Gastroesophageal sphincter (tissue), 4 donors: ENCODE results near the gene SDR39U1. TPM values are rescaled to one million over a fixed set of nuclear protein-coding genes. Genes with fewer than 3 reads are reported as not detected.

ENCODE experiments used
- ATAC-seq: fragments of 150-250 bp; one replicate; pipeline ENCODE4 v1.9.1; 2016; ENCODE audit warnings: mild to moderate bottlenecking, moderate library complexity
- H3K27ac ChIP-seq, 4 donors: fragments of 200-600 bp; sonication (generic) in 3 of 4; 1 replicate in 3 of 4; 2 replicates in 1 of 4; pipeline ENCODE4 v1.5.1; 2016 to 2019
- H3K27me3 ChIP-seq: fragments of 200-600 bp; sonication (generic); one replicate; pipeline ENCODE4 v1.5.1; 2019
- H3K36me3 ChIP-seq, 2 donors: fragments of 200-600 bp; sonication (generic); one replicate each; pipeline ENCODE4 v1.5.1; 2019; ENCODE audit warnings: control low read depth in 1 of 2
- H3K4me1 ChIP-seq, 3 donors: fragments of 200-600 bp; sonication (generic); 1 replicate in 2 of 3; 2 replicates in 1 of 3; pipeline ENCODE4 v1.5.1; 2016 to 2019; ENCODE audit warnings: control low read depth in 2 of 3
- H3K4me3 ChIP-seq, 2 donors: fragments of 200-600 bp; sonication (generic); one replicate each; pipeline ENCODE4 v1.5.1; 2019; ENCODE audit warnings: mild to moderate bottlenecking in 1 of 2, moderate library complexity in 1 of 2
- H3K9me3 ChIP-seq, 3 donors: fragments of 200-600 bp; sonication (generic); one replicate each; pipeline ENCODE4 v1.5.1; 2017 to 2019; ENCODE audit warnings: control low read depth in 2 of 3
- CTCF ChIP-seq, 4 experiments: fragments of 200-600 bp in 2 of 4; fragments of 450-650 bp in 2 of 4; sonication (generic) in 1 of 4; IDR thresholded peaks; one replicate each; pipeline ENCODE4 v1.5.1; 2017 to 2019; ENCODE audit warnings: antibody characterized with exemption in 4 of 4, mild to moderate bottlenecking in 2 of 4, moderate library complexity in 2 of 4
- EP300 ChIP-seq: sonication (generic); formaldehyde crosslinking; IDR thresholded peaks from one replicate; pipeline ENCODE4 v1.6.1; 2017; ENCODE audit warnings: antibody characterized with exemption, mild to moderate bottlenecking
- POLR2A ChIP-seq, 2 donors: fragments of 450-650 bp; IDR thresholded peaks; one replicate each; pipeline ENCODE4 v1.6.1; 2017; ENCODE audit warnings: antibody characterized with exemption in 2 of 2, mild to moderate bottlenecking in 2 of 2, moderate library complexity in 1 of 2
- POLR2AphosphoS5 ChIP-seq: sonication (generic); formaldehyde crosslinking; IDR thresholded peaks from one replicate; pipeline ENCODE4 v1.6.1; 2017; ENCODE audit warnings: antibody characterized with exemption
- WGBS, 2 donors: methylation state at CpG; one replicate each; pipeline ENCODE4 v1.1.5; 2018; ENCODE audit warnings: low coverage in 1 of 2; 5-methylcytosine and 5-hydroxymethylcytosine counted together
- total RNA-seq, 4 donors: library from RNA; depleted of rRNA; stranded (reverse); fragments of >200 nt; gene quantifications; one replicate each; pipeline ENCODE4 v1.1.0, GENCODE V29; 2016

SDR39U1 gene
- total RNA-seq, 4 donors from 2014 or later = 21.5 to 39.7 (median 31.3) TPM

GRCh38 chr14:24439830-24440605 is 2.6 kb downstream of the SDR39U1 start:
- Histone ChIP-seq H3K4me3 (no peak overlapping the region), H3K9me3 (no peaks in the 10 kb centered on the region), H3K4me1 (peaks cover 5 to 72% (median 15%) of the 10 kb centered on the region in 3 donors), H3K27me3 (no peaks in the 10 kb centered on the region), H3K27ac (peak overlapping the region in 3 of 4 donors; percentile 49 to 99 (median 99)), H3K36me3 (peaks cover 0 to 61% of the 10 kb centered on the region in 2 donors)
- peak in 1 of 2 donors; percentile 5 for TF ChIP-seq POLR2A (IDR thresholded peaks at IDR 0.05)
- no peak for TF ChIP-seq CTCF (IDR thresholded peaks at IDR 0.05)
- peak; percentile 35 for TF ChIP-seq POLR2AphosphoS5
- TF ChIP-seq EP300 = no peak
- no peak for ATAC-seq
- 23 to 70% methylated on average over 3 to 5 of the region's 15 CpGs for WGBS, 2 donors

DNA sequence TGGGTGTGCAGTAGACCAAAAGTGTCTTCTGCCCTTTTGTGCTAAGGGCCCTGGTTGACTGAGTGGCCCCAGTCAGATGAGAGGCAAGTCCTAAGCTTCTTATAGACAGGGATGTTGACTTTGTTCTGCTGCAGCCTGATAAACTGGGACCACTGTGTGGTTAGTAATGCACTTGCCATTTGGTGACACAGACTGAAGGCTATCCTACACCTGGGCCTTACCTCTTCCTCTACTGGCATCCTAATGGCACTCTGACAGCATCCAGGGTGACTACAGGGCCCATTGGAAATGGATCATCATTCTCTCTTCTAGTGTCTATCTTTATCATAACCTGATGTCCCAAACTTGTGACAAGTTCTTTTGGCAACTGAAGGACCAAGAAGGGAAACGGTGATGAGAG is 3.3 kb downstream of the SDR39U1 start:
- Histone ChIP-seq H3K4me3 (no peak overlapping the region), H3K9me3 (no peaks in the 10 kb centered on the region), H3K27me3 (no peaks in the 10 kb centered on the region), H3K4me1 (peaks cover 5 to 72% (median 15%) of the 10 kb centered on the region in 3 donors), H3K27ac (peak overlapping the region in 1 of 4 donors; percentile 27), H3K36me3 (peaks cover 0 to 68% of the 10 kb centered on the region in 2 donors)
- no peak for ATAC-seq
- 14 to 20% methylated on average over 1 of the region's 1 CpG for WGBS, 2 donors
- TF ChIP-seq POLR2AphosphoS5 (no peak), POLR2A (IDR thresholded peaks at IDR 0.05) (no peak), EP300 (no peak), CTCF (IDR thresholded peaks at IDR 0.05) (no peak)

DNA sequence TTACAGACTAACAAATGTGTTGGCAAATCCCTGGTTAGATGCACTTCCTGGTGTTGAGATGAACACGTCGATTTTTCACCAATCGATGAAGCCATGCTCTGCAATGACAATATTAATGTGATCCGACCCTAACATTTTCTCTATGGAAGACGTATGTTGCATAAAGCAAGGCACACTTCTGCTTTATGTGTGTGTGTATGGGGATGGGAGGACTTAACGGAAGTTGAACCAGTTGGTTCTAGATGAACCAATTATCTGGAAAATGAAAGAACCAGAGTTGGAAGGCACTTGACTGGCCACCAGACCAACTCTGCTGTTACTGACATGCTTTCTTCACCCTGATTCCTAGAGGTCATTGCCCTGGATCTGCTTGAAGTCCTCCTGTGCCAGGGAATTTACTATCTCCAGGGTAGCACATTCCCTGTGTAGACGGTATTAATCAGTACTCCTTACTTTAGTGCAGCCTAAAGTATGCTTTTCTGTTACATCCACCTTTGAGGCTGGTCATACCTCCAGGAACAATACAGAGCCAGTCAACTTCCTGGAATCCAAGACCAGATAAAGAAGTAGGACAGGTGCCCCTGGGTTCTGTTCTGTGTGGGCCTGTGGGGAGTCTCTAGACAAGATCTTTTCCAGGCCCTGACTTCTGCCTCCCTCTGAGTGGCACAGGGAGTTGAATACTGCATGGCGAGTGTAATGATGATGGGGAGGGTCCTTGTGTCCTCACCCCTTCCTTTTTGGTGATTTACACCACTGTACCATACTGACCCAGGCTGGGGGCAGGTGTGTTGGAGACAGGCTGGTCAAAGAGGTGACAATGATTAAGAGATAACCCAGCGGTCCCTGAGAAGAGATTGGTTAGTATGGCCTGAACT is 4.1 kb downstream of the SDR39U1 start:
- Histone ChIP-seq H3K4me1 (peaks cover 5 to 69% (median 14%) of the 10 kb centered on the region in 3 donors), H3K4me3 (no peak overlapping the region), H3K36me3 (peaks cover 0 to 76% of the 10 kb centered on the region in 2 donors), H3K27ac (peak overlapping the region in 3 of 4 donors; percentile 10 to 76 (median 27)), H3K27me3 (no peaks in the 10 kb centered on the region), H3K9me3 (no peaks in the 10 kb centered on the region)
- no peak for ATAC-seq
- TF ChIP-seq EP300 (no peak), POLR2A (IDR thresholded peaks at IDR 0.05) (no peak), CTCF (IDR thresholded peaks at IDR 0.05) (no peak), POLR2AphosphoS5 (no peak)
- 52 to 56% methylated on average over 7 to 9 of the region's 9 CpGs for WGBS, 2 donors

DNA sequence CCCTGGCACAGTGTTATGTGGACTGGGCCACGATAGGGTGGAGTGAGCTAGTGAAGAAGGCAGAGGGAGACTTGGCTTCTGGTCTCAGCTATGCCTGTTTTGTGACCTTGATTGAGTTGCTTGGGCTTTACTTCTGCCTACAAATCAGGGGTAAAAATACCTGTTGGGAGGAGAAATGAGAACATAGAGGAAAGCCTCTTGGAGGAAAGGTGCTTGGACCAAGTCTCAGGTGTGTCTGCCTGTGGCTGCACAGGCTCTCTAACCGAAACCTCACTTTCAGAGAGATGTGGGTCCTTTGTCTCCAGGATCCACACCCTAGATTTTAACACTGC is 4.9 kb downstream of the SDR39U1 start:
- no peak for ATAC-seq
- 22 to 57% methylated on average over 1 of the region's 2 CpGs for WGBS, 2 donors
- Histone ChIP-seq H3K9me3 (no peaks in the 10 kb centered on the region), H3K27me3 (no peaks in the 10 kb centered on the region), H3K4me1 (peaks cover 5 to 70% (median 13%) of the 10 kb centered on the region in 3 donors), H3K27ac (peak overlapping the region in 3 of 4 donors; percentile 69 to 76 (median 70)), H3K36me3 (peaks cover 0 to 83% of the 10 kb centered on the region in 2 donors), H3K4me3 (no peak overlapping the region)
- no peak for TF ChIP-seq EP300
- no peak for TF ChIP-seq POLR2A (IDR thresholded peaks at IDR 0.05)
- TF ChIP-seq CTCF (IDR thresholded peaks at IDR 0.05) = no peak
- TF ChIP-seq POLR2AphosphoS5 = no peak
